GM12864 (cell line): ENCODE measurements around the gene INHBB.

ENCODE experiments used
- DNase-seq: peaks from one replicate; pipeline ENCODE4 v3.0.0-alpha.2; 2011; ENCODE audit warnings: low read depth
- H3K4me3 ChIP-seq: 2 replicates; pipeline ENCODE4 v1.5.1; 2011; ENCODE audit warnings: mild to moderate bottlenecking, low read depth, low read length, control low read depth
- CTCF ChIP-seq: IDR thresholded peaks from 2 replicates; pipeline ENCODE4 v1.5.1; 2011; ENCODE audit warnings: low read depth, mild to moderate bottlenecking, moderate library complexity, low read length, control low read depth, inconsistent platforms; ENCODE audit errors: missing control alignments

The INHBB gene

GRCh38 chr2:120312076-120312475, 33.9 kb upstream of the INHBB start:
- H3K4me3 ChIP-seq: no peak overlapping the region
- DNase-seq: no peak
- TF ChIP-seq CTCF: no peak

GRCh38 chr2:120312860-120313694, 32.9 kb upstream of the INHBB start:
- H3K4me3 ChIP-seq: peak overlapping the region; percentile 18
- peak; percentile 89 for TF ChIP-seq CTCF
- peak; percentile 26 for DNase-seq

- H3K4me3 ChIP-seq: no peak overlapping the region
- no peak for DNase-seq
- no peak for TF ChIP-seq CTCF
Observed at GRCh38 chr2:120313695-120314615, 32.0 kb upstream of the INHBB start.

- no peak for DNase-seq
- TF ChIP-seq CTCF: no peak
- no peak overlapping the region for H3K4me3 ChIP-seq
Observed at GRCh38 chr2:120314690-120315366, 31.1 kb upstream of the INHBB start.

GRCh38 chr2:120315367-120316033, 30.4 kb upstream of the INHBB start:
- no peak for TF ChIP-seq CTCF
- H3K4me3 ChIP-seq: no peak overlapping the region
- no peak for DNase-seq

GRCh38 chr2:120316071-120316470, 29.9 kb upstream of the INHBB start:
- no peak for TF ChIP-seq CTCF
- DNase-seq: no peak
- no peak overlapping the region for H3K4me3 ChIP-seq
